ENCODE data around the gene VWC2. TPM values are rescaled to one million over a fixed set of nuclear protein-coding genes. Genes with fewer than 3 reads are reported as not detected.

Gene VWC2
- total RNA-seq, 1 donor, result not detected

DNA sequence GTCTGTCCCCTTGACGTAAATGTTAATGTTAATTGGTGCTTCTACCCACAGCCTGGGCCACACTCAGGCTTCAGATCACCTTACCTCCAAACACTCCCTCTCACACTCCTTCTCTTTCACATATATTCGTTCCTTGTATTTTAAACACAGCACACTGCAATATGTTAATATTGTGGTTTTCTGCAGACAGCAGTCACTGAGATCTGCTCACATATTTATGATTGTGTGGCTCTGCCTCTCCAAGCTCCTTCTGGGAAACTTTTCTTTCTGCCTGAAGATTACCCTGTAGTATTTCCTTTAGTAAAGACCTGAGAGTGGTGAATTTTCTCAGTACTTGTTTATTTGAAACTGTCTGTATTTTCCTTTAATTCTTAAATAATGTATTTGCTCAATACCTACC lies 104.7 kb downstream of the VWC2 start:
- Histone ChIP-seq H3K4me3 (ENCODE audit: insufficient read depth, low read length) (no peak overlapping the region), H3K79me2 (ENCODE audit: insufficient read depth, low read length) (no peaks in the 10 kb centered on the region), H3K4me2 (ENCODE audit: insufficient read depth, low read length) (no peak overlapping the region), H2AFZ (ENCODE audit: low read length) (no peak overlapping the region), H3K36me3 (ENCODE audit: insufficient read depth, low read length) (no peaks in the 10 kb centered on the region), H3K27ac (ENCODE audit: low read depth, low read length) (no peak overlapping the region), H3K4me1 (ENCODE audit: insufficient read depth, low read length) (no peaks in the 10 kb centered on the region), H3K9me3 (ENCODE audit: low read depth, low read length) (peaks cover 4% of the 10 kb centered on the region), H3K27me3 (ENCODE audit: insufficient read depth, low read length) (no peaks in the 10 kb centered on the region), H4K20me1 (ENCODE audit: insufficient read depth, low read length) (no peaks in the 10 kb centered on the region)
- no peak for DNase-seq (ENCODE audit: insufficient read length, low spot score, missing footprints)
- TF ChIP-seq, protein P1, sequence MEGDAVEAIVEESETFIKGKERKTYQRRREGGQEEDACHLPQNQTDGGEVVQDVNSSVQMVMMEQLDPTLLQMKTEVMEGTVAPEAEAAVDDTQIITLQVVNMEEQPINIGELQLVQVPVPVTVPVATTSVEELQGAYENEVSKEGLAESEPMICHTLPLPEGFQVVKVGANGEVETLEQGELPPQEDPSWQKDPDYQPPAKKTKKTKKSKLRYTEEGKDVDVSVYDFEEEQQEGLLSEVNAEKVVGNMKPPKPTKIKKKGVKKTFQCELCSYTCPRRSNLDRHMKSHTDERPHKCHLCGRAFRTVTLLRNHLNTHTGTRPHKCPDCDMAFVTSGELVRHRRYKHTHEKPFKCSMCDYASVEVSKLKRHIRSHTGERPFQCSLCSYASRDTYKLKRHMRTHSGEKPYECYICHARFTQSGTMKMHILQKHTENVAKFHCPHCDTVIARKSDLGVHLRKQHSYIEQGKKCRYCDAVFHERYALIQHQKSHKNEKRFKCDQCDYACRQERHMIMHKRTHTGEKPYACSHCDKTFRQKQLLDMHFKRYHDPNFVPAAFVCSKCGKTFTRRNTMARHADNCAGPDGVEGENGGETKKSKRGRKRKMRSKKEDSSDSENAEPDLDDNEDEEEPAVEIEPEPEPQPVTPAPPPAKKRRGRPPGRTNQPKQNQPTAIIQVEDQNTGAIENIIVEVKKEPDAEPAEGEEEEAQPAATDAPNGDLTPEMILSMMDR (IDR thresholded peaks at IDR 0.05; ENCODE audit: extremely low read depth, low read depth, low read length), result no peak

DNA sequence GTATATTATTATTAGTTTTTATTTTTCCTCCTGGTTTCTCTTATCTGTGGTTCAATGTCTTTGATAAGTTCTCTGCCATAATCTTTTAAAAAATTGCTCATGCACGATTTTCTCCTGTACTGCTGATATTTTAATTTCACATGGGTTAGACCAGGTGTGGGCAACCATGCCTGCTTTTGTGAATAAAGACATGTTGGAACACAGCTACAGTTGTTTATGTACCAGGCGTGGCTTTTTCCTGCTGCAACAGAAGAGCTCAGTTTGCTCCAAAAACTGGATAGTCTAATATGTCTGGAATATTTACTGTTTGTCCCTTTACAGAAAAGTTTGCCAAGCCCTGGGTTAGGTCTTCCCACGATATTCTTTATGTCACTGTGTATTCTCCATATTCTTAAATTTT lies 105.2 kb downstream of the VWC2 start:
- Histone ChIP-seq H3K4me2 (ENCODE audit: insufficient read depth, low read length) (no peak overlapping the region), H3K9me3 (ENCODE audit: low read depth, low read length) (peaks cover 4% of the 10 kb centered on the region), H2AFZ (ENCODE audit: low read length) (no peak overlapping the region), H3K27ac (ENCODE audit: low read depth, low read length) (no peak overlapping the region), H3K27me3 (ENCODE audit: insufficient read depth, low read length) (no peaks in the 10 kb centered on the region), H3K36me3 (ENCODE audit: insufficient read depth, low read length) (no peaks in the 10 kb centered on the region), H3K4me3 (ENCODE audit: insufficient read depth, low read length) (no peak overlapping the region), H4K20me1 (ENCODE audit: insufficient read depth, low read length) (no peaks in the 10 kb centered on the region), H3K4me1 (ENCODE audit: insufficient read depth, low read length) (no peaks in the 10 kb centered on the region), H3K79me2 (ENCODE audit: insufficient read depth, low read length) (no peaks in the 10 kb centered on the region)
- DNase-seq (ENCODE audit: insufficient read length, low spot score, missing footprints), result no peak
- TF ChIP-seq, protein P1 (IDR thresholded peaks at IDR 0.05; ENCODE audit: extremely low read depth, low read depth, low read length), result no peak

DNA sequence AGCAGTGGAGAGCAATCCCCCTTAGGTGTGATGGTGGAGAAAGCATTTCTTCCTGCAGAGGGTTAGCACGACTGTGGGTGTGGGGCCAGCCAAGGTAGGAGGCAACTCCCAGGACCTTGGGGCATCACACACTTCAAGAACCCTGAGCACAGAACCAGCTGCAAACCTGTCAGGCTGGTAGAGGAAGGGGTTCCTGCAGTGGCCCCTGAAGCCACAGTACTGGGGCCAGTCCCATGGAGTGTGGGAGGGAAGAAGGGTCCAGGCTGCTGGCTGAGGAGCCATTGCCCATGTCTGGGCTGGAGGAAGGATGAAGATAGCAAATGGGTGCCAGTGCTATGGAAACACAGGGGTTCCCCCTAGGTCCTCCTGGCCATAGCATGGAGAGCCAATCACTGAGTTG lies 110.5 kb downstream of the VWC2 start:
- no peaks in the 10 kb centered on the region for H3K79me2 ChIP-seq (ENCODE audit: insufficient read depth, low read length)
- TF ChIP-seq, protein P1 (IDR thresholded peaks at IDR 0.05; ENCODE audit: extremely low read depth, low read depth, low read length), result no peak
- H3K4me2 ChIP-seq (ENCODE audit: insufficient read depth, low read length), result no peak overlapping the region
- H3K36me3 ChIP-seq (ENCODE audit: insufficient read depth, low read length), result no peaks in the 10 kb centered on the region
- peaks cover 9% of the 10 kb centered on the region for H3K9me3 ChIP-seq (ENCODE audit: low read depth, low read length)
- no peak for DNase-seq (ENCODE audit: insufficient read length, low spot score, missing footprints)
- H3K4me3 ChIP-seq (ENCODE audit: insufficient read depth, low read length), result no peak overlapping the region
- H4K20me1 ChIP-seq (ENCODE audit: insufficient read depth, low read length), result no peaks in the 10 kb centered on the region
- no peaks in the 10 kb centered on the region for H3K4me1 ChIP-seq (ENCODE audit: insufficient read depth, low read length)
- no peaks in the 10 kb centered on the region for H3K27me3 ChIP-seq (ENCODE audit: insufficient read depth, low read length)
- no peak overlapping the region for H2AFZ ChIP-seq (ENCODE audit: low read length)
- no peak overlapping the region for H3K27ac ChIP-seq (ENCODE audit: low read depth, low read length)

DNA sequence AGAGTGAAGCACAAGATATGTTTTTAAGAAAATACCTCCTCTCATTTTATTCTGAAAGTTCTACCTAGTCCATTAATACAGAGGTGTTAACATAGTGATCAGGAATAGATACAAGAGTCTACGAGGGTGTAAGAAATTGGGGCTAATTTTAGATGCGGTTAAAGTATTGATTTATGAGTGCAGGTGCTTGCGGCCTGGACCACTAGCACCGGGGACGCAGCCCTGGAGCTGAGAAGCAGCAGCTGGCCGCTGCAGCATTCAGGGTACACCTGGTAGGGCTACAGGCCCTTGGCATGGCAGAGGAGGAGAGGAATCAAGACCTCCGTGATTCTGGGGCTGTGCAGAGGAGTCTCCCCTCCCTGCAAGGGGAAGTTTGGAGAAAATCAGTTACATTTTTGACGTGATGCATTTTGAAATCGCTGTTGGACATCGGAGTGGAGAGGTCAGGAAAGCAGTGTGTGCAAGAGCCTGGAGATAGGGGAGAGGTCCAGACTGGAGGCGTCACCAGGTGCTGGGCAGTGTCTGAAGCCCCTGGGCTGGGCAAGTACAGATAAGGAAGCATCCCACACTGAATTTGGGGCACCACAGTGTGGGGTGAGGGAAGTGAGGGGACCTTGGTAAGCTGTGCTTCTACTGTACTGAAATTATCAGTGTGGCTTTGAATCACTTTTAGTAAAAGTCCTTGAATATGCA lies 112.3 kb downstream of the VWC2 start:
- TF ChIP-seq, protein P1 (IDR thresholded peaks at IDR 0.05; ENCODE audit: extremely low read depth, low read depth, low read length), result no peak
- DNase-seq (ENCODE audit: insufficient read length, low spot score, missing footprints), result no peak
- H3K36me3 ChIP-seq (ENCODE audit: insufficient read depth, low read length), result no peaks in the 10 kb centered on the region
- no peaks in the 10 kb centered on the region for H4K20me1 ChIP-seq (ENCODE audit: insufficient read depth, low read length)
- peaks cover 10% of the 10 kb centered on the region for H3K9me3 ChIP-seq (ENCODE audit: low read depth, low read length)
- no peaks in the 10 kb centered on the region for H3K4me1 ChIP-seq (ENCODE audit: insufficient read depth, low read length)
- H3K79me2 ChIP-seq (ENCODE audit: insufficient read depth, low read length), result no peaks in the 10 kb centered on the region
- no peak overlapping the region for H3K4me2 ChIP-seq (ENCODE audit: insufficient read depth, low read length)
- H3K27me3 ChIP-seq (ENCODE audit: insufficient read depth, low read length), result no peaks in the 10 kb centered on the region
- H3K4me3 ChIP-seq (ENCODE audit: insufficient read depth, low read length), result no peak overlapping the region
- no peak overlapping the region for H3K27ac ChIP-seq (ENCODE audit: low read depth, low read length)
- no peak overlapping the region for H2AFZ ChIP-seq (ENCODE audit: low read length)
